Thyroid gland (tissue), 4 donors: Measurements from ENCODE around the gene PADI3. TPM values are rescaled to one million over a fixed set of nuclear protein-coding genes. Genes with fewer than 3 reads are reported as not detected.

Experiments
- DNase-seq, 2 donors: peaks; one replicate each; pipeline ENCODE4 v3.0.0-alpha.2; 2019
- H3K27ac ChIP-seq, 3 donors: fragments of 200-600 bp; sonication (generic); 1 replicate in 2 of 3; 2 replicates in 1 of 3; pipeline ENCODE4 v1.5.1; 2016 to 2019; ENCODE audit warnings: mild to moderate bottlenecking in 1 of 3, moderate library complexity in 1 of 3
- H3K27me3 ChIP-seq: fragments of 200-600 bp; sonication (generic); one replicate; pipeline ENCODE4 v1.5.1; 2019
- H3K36me3 ChIP-seq, 2 donors: fragments of 200-600 bp; sonication (generic); one replicate each; pipeline ENCODE4 v1.5.1; 2016 to 2019
- H3K4me1 ChIP-seq, 2 donors: fragments of 200-600 bp; sonication (generic); one replicate each; pipeline ENCODE4 v1.5.1; 2017 to 2019
- H3K4me3 ChIP-seq, 3 donors: fragments of 200-600 bp; sonication (generic); replicated peaks in 1 of 3; 1 replicate in 2 of 3; 2 replicates in 1 of 3; pipeline ENCODE4 v1.5.1; 2016; ENCODE audit warnings: mild to moderate bottlenecking in 1 of 3
- H3K9me3 ChIP-seq: fragments of 200-600 bp; sonication (generic); one replicate; pipeline ENCODE4 v1.5.1; 2017
- CTCF ChIP-seq, 6 experiments: fragments of 200-600 bp in 3 of 6; fragments of 450-650 bp in 3 of 6; sonication (generic) in 3 of 6; IDR thresholded peaks; one replicate each; pipeline ENCODE4 v1.5.1; 2016 to 2019; ENCODE audit warnings: antibody characterized with exemption in 6 of 6, mild to moderate bottlenecking in 2 of 6, inconsistent platforms in 1 of 6, moderate library complexity in 1 of 6
- POLR2A ChIP-seq, 2 donors: fragments of 450-650 bp; IDR thresholded peaks; one replicate each; pipeline ENCODE4 v1.6.1; 2017; ENCODE audit warnings: antibody characterized with exemption in 2 of 2, mild to moderate bottlenecking in 2 of 2, moderate library complexity in 1 of 2
- WGBS, 2 donors: methylation state at CpG; one replicate each; pipeline ENCODE4 v1.1.5; 2017; 5-methylcytosine and 5-hydroxymethylcytosine counted together
- intact Hi-C: fragments of 100-400 bp; cut with DNase I; formaldehyde crosslinking; loops from one replicate; pipeline ENCODE4 v1.15.1; 2023
- total RNA-seq, 4 donors: library from RNA; depleted of rRNA; stranded (reverse); fragments of >200 nt; gene quantifications; one replicate each; pipeline ENCODE4 v1.2.3, GENCODE V29; 2016

Gene PADI3
- total RNA-seq, 4 donors from 2014 or later: not detected

DNA sequence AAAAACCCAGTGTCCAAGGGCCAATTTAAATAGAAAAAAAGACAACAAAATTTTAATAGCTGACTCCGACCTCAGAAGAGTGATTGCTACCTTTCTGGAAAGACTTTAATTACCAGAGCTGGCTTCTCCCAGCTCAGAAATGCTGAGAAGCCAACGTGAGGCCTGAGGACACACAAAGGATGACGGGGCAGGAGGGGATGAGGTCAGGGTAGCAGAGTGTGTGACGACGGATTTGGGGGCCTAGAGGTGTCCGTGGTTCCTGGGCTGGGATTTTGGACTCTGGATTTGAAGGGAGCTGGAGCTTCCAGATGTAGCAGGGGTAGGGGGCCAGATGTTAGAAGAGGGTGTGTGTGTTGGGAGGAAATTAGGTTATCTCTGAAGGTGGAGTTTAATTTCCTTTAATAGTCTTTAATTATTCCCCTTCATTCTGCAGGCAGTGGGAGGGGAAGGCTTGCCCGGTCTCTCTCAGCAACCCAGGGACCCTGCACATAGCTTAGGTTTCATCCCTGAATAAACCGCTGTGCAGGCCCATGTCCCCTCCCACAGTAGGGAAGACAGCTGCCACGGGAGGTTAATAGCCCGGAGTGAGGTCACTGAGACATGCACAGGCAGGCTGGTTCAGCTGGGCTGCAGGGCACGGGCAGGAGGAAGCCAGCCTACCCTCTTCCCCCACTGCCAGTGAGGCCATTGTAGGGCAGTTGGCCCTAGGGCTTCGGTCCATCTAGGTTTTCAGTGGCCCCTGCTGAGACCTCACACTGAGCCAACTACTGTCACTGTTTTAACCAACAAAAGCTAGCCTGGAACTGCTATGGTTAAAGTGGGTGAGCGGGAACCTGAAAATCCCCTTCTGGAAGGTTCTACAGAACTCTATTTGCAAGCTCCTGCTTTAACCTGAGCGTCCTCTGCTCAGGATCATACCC lies 3.8 kb upstream of the PADI3 start:
- no peak for DNase-seq
- Histone ChIP-seq H3K9me3 (no peaks in the 10 kb centered on the region), H3K4me3 (no peak overlapping the region), H3K27me3 (no peaks in the 10 kb centered on the region), H3K27ac (no peak overlapping the region), H3K36me3 (no peaks in the 10 kb centered on the region), H3K4me1 (no peaks in the 10 kb centered on the region)
- TF ChIP-seq CTCF (IDR thresholded peaks at IDR 0.05) (no peak), POLR2A (IDR thresholded peaks at IDR 0.05) (no peak)
- WGBS, 2 donors: 65 to 72% methylated on average over 12 to 14 of the region's 14 CpGs
- intact Hi-C loops: no loop called here

DNA sequence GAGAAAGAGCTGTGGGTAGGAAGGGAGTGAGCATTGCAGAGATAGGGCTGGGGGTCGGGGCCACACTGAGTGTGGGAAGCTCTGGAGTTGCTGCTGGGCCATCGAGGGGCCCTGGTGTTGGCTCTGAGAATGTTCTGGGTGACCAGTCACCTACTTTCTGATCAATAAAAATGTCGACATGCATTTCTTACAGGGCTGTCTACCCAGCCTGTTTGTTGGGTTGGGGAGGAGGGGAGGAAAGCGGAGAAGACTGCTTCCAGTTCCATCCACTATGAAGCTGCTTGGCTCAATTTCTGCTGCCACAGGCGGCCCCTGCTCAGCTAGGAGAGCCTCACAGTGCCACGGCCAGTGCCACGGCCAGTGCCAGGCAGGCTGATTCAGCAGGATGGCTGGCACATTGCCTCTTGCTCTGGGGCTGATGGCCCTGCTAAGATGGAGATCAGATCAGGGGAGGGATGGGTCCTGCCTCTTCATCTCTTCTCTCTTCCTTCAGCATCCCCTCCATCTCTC lies 3.0 kb upstream of the PADI3 start:
- 58 to 71% methylated on average over 6 to 7 of the region's 7 CpGs for WGBS, 2 donors
- Histone ChIP-seq H3K36me3 (no peaks in the 10 kb centered on the region), H3K4me3 (no peak overlapping the region), H3K4me1 (no peaks in the 10 kb centered on the region), H3K27me3 (no peaks in the 10 kb centered on the region), H3K27ac (no peak overlapping the region), H3K9me3 (no peaks in the 10 kb centered on the region)
- intact Hi-C loops: no loop called here
- DNase-seq: no peak
- TF ChIP-seq CTCF (IDR thresholded peaks at IDR 0.05) (no peak), POLR2A (IDR thresholded peaks at IDR 0.05) (no peak)

DNA sequence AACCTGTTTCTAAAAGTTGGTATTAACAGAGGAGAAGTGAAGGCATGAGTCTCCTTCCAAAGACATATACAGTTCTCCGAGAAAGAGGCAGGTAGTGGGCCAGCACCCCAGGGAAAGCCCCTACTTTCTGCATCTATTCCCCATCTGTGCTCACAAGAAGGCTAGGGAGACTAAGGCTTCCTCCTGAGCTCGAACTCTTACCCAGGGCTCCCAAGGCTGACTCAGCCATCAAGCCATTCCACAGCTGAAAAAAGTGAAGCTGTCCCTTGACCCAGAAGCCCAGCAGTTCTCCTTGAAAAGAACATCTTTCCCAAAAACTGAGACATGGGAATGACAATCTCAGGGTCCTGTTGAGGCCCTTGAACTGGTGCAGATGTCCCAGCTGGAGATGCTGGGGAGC lies 1.9 kb upstream of the PADI3 start:
- H3K27me3 ChIP-seq: no peaks in the 10 kb centered on the region
- H3K27ac ChIP-seq: no peak overlapping the region
- DNase-seq: no peak
- no peaks in the 10 kb centered on the region for H3K36me3 ChIP-seq
- no peak for TF ChIP-seq POLR2A (IDR thresholded peaks at IDR 0.05)
- TF ChIP-seq CTCF (IDR thresholded peaks at IDR 0.05): no peak
- intact Hi-C loops: no loop called here
- H3K9me3 ChIP-seq: no peaks in the 10 kb centered on the region
- no peaks in the 10 kb centered on the region for H3K4me1 ChIP-seq
- WGBS, 2 donors: 78 to 93% methylated on average over 2 of the region's 2 CpGs
- H3K4me3 ChIP-seq: no peak overlapping the region

- Histone ChIP-seq H3K27me3 (no peaks in the 10 kb centered on the region), H3K27ac (no peak overlapping the region), H3K36me3 (no peaks in the 10 kb centered on the region), H3K4me3 (no peak overlapping the region), H3K9me3 (no peaks in the 10 kb centered on the region), H3K4me1 (no peaks in the 10 kb centered on the region)
- intact Hi-C loops: no loop called here
- 27 to 65% methylated on average over 1 to 6 of the region's 7 CpGs for WGBS, 2 donors
- TF ChIP-seq CTCF (IDR thresholded peaks at IDR 0.05) (no peak), POLR2A (IDR thresholded peaks at IDR 0.05) (no peak)
- no peak for DNase-seq
Observed at GRCh38 chr1:17250601-17251000, 1.7 kb downstream of the PADI3 start.

DNA sequence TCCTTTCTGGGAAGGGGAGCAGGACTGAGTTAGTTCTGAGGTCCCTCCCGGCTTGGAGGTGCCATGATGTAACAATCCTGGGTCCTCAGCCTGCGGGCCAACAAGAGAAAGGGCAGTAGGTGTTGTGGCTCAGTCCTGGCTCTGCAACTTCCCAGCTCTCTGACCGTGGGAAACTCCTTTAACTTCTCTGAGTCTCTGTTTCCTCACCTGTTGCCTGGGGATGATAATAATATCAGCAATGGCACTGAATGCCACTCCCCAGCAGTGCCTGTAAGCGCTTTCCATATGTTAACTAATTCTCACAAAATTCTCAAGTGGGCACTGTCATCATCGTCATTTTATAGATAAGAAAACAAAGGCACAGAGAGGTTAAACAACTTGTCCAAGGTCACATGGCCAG lies 2.3 kb downstream of the PADI3 start:
- H3K4me3 ChIP-seq: no peak overlapping the region
- H3K27me3 ChIP-seq: no peaks in the 10 kb centered on the region
- whole genome bisulfite sequencing, 2 donors: 71 to 76% methylated on average over 4 to 5 of the region's 5 CpGs
- intact Hi-C loops: no loop called here
- H3K27ac ChIP-seq: no peak overlapping the region
- DNase-seq: no peak
- TF ChIP-seq POLR2A (IDR thresholded peaks at IDR 0.05) (no peak), CTCF (IDR thresholded peaks at IDR 0.05) (no peak)
- no peaks in the 10 kb centered on the region for H3K4me1 ChIP-seq
- H3K9me3 ChIP-seq: no peaks in the 10 kb centered on the region
- no peaks in the 10 kb centered on the region for H3K36me3 ChIP-seq
